ENCODE measurements around the gene ARHGEF28. TPM values are rescaled to one million over a fixed set of nuclear protein-coding genes. Genes with fewer than 3 reads are reported as not detected.

Gene ARHGEF28
- total RNA-seq, 1 donor from 2014 or later, result 2.1 TPM

DNA sequence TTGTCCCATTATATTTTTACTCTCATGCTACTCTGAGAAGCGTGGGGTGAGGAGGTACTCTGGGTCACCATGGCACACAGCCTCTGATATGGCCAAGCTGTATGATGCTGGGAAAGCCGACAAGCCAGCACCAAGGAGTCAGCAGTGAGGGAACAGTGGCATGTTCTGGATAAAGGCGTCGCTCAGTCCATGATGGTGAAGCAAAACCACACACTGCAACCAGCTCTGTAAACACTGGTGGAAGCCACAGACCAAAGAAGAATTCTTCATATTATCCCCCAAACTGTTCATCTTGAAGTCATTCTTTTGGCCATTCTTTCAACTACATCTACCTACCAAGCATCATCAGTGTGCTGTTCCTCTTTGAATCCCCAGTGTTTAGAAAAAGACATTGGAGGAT lies 264.6 kb downstream of the ARHGEF28 start:
- TF ChIP-seq, protein P1, sequence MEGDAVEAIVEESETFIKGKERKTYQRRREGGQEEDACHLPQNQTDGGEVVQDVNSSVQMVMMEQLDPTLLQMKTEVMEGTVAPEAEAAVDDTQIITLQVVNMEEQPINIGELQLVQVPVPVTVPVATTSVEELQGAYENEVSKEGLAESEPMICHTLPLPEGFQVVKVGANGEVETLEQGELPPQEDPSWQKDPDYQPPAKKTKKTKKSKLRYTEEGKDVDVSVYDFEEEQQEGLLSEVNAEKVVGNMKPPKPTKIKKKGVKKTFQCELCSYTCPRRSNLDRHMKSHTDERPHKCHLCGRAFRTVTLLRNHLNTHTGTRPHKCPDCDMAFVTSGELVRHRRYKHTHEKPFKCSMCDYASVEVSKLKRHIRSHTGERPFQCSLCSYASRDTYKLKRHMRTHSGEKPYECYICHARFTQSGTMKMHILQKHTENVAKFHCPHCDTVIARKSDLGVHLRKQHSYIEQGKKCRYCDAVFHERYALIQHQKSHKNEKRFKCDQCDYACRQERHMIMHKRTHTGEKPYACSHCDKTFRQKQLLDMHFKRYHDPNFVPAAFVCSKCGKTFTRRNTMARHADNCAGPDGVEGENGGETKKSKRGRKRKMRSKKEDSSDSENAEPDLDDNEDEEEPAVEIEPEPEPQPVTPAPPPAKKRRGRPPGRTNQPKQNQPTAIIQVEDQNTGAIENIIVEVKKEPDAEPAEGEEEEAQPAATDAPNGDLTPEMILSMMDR (IDR thresholded peaks at IDR 0.05; ENCODE audit: borderline replicate concordance), result no peak
- Histone ChIP-seq H3K27me3 (ENCODE audit: low read depth) (no peaks in the 10 kb centered on the region), H3K27ac (replicated peaks) (no peak overlapping the region), H3K36me3 (no peaks in the 10 kb centered on the region), H3K4me3 (no peak overlapping the region), H3K9me3 (replicated peaks) (no peaks in the 10 kb centered on the region), H3K4me1 (no peaks in the 10 kb centered on the region)
- no peak for DNase-seq
- intact Hi-C loops (cut with micrococcal nuclease), result no loop called here

DNA sequence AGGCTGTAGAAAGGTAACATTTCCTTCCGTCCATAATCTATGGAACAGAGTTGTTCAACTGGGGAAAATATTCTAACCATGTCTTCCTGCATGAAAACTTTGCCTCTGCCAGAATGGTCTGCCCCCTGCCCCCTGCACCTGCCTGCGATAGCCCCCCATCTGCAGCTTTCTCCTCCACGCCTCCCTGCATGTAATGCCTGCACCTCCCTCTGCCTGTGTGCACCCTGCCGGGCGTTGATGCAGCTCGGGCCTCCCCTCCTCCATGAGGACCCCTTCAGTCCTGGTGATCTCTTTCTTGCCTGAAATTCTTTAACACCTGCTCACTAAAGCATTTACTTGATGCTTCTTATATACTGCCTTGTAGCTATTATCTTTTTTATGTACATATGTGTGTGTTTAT lies 266.2 kb downstream of the ARHGEF28 start:
- H3K36me3 ChIP-seq, result no peaks in the 10 kb centered on the region
- H3K4me3 ChIP-seq, result no peak overlapping the region
- no peaks in the 10 kb centered on the region for H3K4me1 ChIP-seq
- H3K9me3 ChIP-seq (replicated peaks), result no peaks in the 10 kb centered on the region
- TF ChIP-seq, protein P1 (IDR thresholded peaks at IDR 0.05; ENCODE audit: borderline replicate concordance), result no peak
- H3K27me3 ChIP-seq (ENCODE audit: low read depth), result no peaks in the 10 kb centered on the region
- no peak overlapping the region for H3K27ac ChIP-seq (replicated peaks)
- DNase-seq, result no peak
- intact Hi-C loops (cut with micrococcal nuclease), result no loop called here

DNA sequence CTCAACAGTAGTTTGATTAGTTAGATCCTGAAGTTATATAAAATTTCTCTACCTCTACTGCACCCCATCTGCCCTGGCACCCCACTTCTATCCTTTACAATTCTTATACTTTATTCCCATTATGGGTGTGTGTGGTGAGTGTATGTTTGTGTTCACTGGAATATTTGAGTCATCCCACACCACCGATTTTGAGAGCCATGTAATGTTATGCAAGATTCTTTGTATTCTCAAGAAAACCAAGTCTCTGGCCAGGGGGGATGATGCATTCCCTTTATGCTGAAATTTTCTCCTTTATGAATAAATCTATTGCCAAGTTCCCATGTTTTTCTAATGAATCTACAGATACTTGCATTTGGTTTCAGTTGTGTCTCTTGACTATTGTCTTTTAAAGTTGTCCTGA lies 266.8 kb downstream of the ARHGEF28 start:
- Histone ChIP-seq H3K36me3 (no peaks in the 10 kb centered on the region), H3K27me3 (ENCODE audit: low read depth) (no peaks in the 10 kb centered on the region), H3K4me1 (peaks cover 4% of the 10 kb centered on the region), H3K9me3 (replicated peaks) (no peaks in the 10 kb centered on the region), H3K4me3 (no peak overlapping the region), H3K27ac (replicated peaks) (no peak overlapping the region)
- intact Hi-C loops (cut with micrococcal nuclease), result no loop called here
- DNase-seq, result no peak
- TF ChIP-seq, protein P1 (IDR thresholded peaks at IDR 0.05; ENCODE audit: borderline replicate concordance), result no peak

DNA sequence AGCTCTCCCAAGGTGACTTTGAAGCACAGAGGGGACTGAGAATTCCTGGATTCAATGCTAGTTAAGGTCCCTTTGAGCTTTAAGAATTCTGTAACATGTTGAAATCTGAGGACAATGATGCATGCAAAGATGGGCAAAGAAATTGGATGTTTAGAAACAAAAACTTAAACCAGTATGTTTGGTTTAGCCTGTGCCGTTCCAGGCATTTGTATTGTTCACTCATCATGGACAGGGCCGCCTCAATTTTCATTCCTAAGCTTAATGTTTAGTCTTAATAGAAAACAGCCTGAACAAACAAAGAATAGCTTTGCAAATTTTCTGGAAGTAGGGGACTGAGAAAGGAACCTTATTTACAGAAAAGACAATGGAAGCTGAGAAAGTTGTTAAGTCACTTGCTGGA lies 267.8 kb downstream of the ARHGEF28 start:
- Histone ChIP-seq H3K36me3 (no peaks in the 10 kb centered on the region), H3K4me1 (peaks cover 12% of the 10 kb centered on the region), H3K9me3 (replicated peaks) (no peaks in the 10 kb centered on the region), H3K4me3 (no peak overlapping the region), H3K27me3 (ENCODE audit: low read depth) (no peaks in the 10 kb centered on the region), H3K27ac (replicated peaks) (no peak overlapping the region)
- intact Hi-C loops (cut with micrococcal nuclease), result no loop called here
- TF ChIP-seq, protein P1 (IDR thresholded peaks at IDR 0.05; ENCODE audit: borderline replicate concordance), result no peak
- DNase-seq, result no peak

DNA sequence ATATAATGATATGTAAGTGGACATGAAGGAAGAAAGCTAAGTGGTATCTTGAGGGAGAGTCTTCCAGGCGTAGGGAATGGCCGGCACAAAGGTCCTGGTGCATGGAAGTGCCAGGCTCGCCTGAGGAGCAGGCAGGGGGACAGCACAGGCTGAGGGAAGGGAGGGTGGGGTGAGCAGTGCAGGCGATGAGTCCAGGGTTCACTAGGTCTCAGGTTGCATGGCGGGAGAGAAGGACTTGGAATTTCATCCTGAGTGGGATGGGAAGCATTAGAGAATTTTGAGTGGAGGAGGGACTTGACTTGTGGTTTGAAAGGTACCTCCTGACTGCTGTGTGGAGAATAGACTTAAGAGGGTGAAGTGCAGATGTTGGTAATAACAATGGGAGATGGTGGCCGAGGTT lies 268.9 kb downstream of the ARHGEF28 start:
- TF ChIP-seq, protein P1 (IDR thresholded peaks at IDR 0.05; ENCODE audit: borderline replicate concordance), result no peak
- no peaks in the 10 kb centered on the region for H3K36me3 ChIP-seq
- intact Hi-C loops (cut with micrococcal nuclease), result no loop called here
- peaks cover 4% of the 10 kb centered on the region for H3K27me3 ChIP-seq (ENCODE audit: low read depth)
- DNase-seq, result no peak
- no peak overlapping the region for H3K27ac ChIP-seq (replicated peaks)
- H3K9me3 ChIP-seq (replicated peaks), result no peaks in the 10 kb centered on the region
- peaks cover 21% of the 10 kb centered on the region for H3K4me1 ChIP-seq
- no peak overlapping the region for H3K4me3 ChIP-seq

DNA sequence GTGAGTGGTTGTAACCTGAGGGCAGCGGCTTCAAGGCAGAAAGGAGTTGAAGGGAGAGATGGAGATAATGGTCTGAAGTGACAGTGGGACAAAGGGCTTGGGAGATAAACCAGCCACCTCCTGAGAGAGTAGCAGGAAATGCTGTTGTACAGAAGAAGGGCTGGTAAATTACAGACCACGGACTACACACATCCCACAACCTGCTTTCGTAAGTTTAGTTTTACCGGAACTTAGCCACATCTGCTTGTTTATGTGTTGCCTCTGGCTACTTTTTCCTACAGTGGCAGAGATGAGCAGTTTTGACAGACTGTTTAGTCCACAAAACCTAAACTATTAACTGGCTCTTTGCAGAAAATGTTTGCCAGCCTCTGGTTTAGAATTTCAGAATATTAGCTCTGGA lies 269.5 kb downstream of the ARHGEF28 start:
- no peak for DNase-seq
- H3K4me3 ChIP-seq, result no peak overlapping the region
- no peak overlapping the region for H3K27ac ChIP-seq (replicated peaks)
- TF ChIP-seq, protein P1 (IDR thresholded peaks at IDR 0.05; ENCODE audit: borderline replicate concordance), result no peak
- intact Hi-C loops (cut with micrococcal nuclease), result no loop called here
- H3K9me3 ChIP-seq (replicated peaks), result no peaks in the 10 kb centered on the region
- peaks cover 4% of the 10 kb centered on the region for H3K27me3 ChIP-seq (ENCODE audit: low read depth)
- H3K36me3 ChIP-seq, result no peaks in the 10 kb centered on the region
- H3K4me1 ChIP-seq, result peaks cover 21% of the 10 kb centered on the region
